Measurements from ENCODE around the gene CFB.

GRCh38 chr6:31966506-31966905 lies 20.6 kb downstream of the CFB start:
- no peak for TF ChIP-seq NFIC (IDR thresholded peaks at IDR 0.05)
- no peak for TF ChIP-seq CREB1 (IDR thresholded peaks at IDR 0.05; ENCODE audit: low read depth)
- TF ChIP-seq MAX (IDR thresholded peaks at IDR 0.05) = no peak
- TF ChIP-seq YY1 (IDR thresholded peaks at IDR 0.05; ENCODE audit: low read depth) = no peak
- TF ChIP-seq TCF12 (IDR thresholded peaks at IDR 0.05; ENCODE audit: low read depth) = no peak
- TF ChIP-seq EP300 (IDR thresholded peaks at IDR 0.05; ENCODE audit: borderline replicate concordance) = no peak
- no peak for TF ChIP-seq TAF1 (IDR thresholded peaks at IDR 0.05; ENCODE audit: low read depth)
- no peak for TF ChIP-seq RAD21 (IDR thresholded peaks at IDR 0.05; ENCODE audit: low read depth)
- TF ChIP-seq REST (IDR thresholded peaks at IDR 0.05; ENCODE audit: low read depth) = no peak
- no peak for TF ChIP-seq FOXM1 (IDR thresholded peaks at IDR 0.05; ENCODE audit: borderline replicate concordance, low read depth)
- TF ChIP-seq CEBPB (IDR thresholded peaks at IDR 0.05) = no peak
- TF ChIP-seq EGR1 (IDR thresholded peaks at IDR 0.05) = no peak
- no peak for TF ChIP-seq ZBTB7A (IDR thresholded peaks at IDR 0.05; ENCODE audit: low read depth)
- TF ChIP-seq TEAD4 (IDR thresholded peaks at IDR 0.05) = no peak
